ENCODE data around the gene TRIM39. TPM values are rescaled to one million over a fixed set of nuclear protein-coding genes. Genes with fewer than 3 reads are reported as not detected.

TRIM39 gene
- total and polyA plus RNA-seq, 2 of the 13 experiments (the other 11 are each of a cell fraction or from before 2014, with no cell fraction given) = 7.7 to 14.6 TPM

- peak; percentile 41; the same call in 1 of the 2 replicates for TF ChIP-seq IRF9 (CRISPR knock-in tag; IDR thresholded peaks at IDR 0.05; ENCODE audit: borderline replicate concordance)
- no peak for TF ChIP-seq CREB1 (IDR thresholded peaks at IDR 0.05)
- no peak for TF ChIP-seq CREB1 (CRISPR knock-in tag; IDR thresholded peaks at IDR 0.05)
- TF ChIP-seq ZNF605 (CRISPR knock-in tag; IDR thresholded peaks at IDR 0.05) = no peak
- TF ChIP-seq ZNF414 (CRISPR knock-in tag; IDR thresholded peaks at IDR 0.05) = peak; percentile 88; the same call in 1 of the 2 replicates
- peak; percentile 86 for TF ChIP-seq MED1 (CRISPR knock-in tag; IDR thresholded peaks at IDR 0.05)
- peak; percentile 86 for TF ChIP-seq ZEB1 (IDR thresholded peaks at IDR 0.05; ENCODE audit: insufficient replicate concordance, low read depth)
- TF ChIP-seq, protein P1, sequence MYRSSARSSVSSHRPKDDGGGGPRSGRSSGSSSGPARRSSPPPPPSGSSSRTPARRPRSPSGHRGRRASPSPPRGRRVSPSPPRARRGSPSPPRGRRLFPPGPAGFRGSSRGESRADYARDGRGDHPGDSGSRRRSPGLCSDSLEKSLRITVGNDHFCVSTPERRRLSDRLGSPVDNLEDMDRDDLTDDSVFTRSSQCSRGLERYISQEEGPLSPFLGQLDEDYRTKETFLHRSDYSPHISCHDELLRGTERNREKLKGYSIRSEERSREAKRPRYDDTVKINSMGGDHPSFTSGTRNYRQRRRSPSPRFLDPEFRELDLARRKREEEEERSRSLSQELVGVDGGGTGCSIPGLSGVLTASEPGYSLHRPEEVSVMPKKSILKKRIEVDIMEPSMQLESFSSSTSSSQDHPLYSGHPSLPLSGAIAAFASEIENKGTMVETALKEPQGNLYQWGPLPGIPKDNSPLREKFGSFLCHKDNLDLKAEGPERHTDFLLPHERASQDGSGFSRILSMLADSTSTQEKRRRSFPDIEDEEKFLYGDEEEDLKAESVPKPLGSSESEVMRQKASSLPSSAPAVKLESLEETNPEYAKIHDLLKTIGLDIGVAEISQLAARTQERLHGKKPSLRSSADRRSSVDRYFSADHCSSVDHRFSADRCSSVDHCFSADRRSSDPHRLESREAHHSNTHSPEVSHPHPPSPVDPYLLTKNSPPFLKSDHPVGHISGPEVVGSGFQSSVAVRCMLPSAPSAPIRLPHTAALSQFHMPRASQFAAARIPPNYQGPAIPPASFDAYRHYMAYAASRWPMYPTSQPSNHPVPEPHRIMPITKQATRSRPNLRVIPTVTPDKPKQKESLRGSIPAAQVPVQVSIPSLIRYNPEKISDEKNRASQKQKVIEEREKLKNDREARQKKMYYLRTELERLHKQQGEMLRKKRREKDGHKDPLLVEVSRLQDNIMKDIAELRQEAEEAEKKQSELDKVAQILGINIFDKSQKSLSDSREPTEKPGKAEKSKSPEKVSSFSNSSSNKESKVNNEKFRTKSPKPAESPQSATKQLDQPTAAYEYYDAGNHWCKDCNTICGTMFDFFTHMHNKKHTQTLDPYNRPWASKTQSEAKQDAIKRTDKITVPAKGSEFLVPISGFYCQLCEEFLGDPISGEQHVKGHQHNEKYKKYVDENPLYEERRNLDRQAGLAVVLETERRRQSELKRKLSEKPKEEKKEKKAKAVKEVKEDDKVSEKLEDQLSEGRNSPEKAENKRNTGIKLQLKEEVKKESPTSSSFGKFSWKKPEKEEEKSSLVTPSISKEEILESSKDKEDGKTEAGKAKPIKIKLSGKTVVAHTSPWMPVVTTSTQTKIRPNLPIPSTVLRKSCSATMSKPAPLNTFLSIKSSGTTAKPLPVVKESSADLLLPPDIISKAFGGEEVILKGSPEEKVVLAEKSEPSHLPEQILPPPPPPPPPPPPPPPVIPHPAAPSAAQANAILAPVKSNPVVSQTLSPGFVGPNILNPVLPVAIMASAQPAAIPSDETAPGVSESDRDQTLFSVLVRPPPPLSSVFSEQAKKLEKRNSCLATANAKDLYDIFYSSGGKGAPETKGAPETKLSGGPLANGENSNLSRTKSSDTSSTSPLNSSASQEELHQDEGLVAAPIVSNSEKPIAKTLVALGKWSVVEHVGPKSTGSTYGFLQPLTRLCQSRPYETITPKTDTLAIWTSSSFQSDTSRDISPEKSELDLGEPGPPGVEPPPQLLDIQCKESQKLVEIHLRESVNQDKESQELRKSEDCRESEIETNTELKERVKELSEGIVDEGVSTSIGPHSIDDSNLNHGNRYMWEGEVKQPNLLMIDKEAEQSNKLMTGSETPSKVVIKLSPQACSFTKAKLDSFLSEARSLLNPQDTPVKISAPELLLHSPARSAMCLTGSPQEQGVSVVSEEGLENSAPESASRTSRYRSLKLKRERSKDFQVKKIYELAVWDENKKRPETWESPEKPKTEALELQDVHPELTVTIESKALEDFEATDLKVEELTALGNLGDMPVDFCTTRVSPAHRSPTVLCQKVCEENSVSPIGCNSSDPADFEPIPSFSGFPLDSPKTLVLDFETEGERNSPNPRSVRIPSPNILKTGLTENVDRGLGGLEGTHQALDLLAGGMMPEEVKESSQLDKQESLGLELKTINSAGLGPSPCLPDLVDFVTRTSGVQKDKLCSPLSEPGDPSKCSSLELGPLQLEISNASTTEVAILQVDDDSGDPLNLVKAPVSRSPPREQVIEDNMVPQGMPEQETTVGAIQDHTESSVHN (CRISPR knock-in tag; IDR thresholded peaks at IDR 0.05) = no peak
- TF ChIP-seq ZNF770 (CRISPR knock-in tag; IDR thresholded peaks at IDR 0.05) = peak; percentile 79
- TF ChIP-seq ZFP41 (CRISPR knock-in tag; IDR thresholded peaks at IDR 0.05; ENCODE audit: borderline replicate concordance) = peak; percentile 88; the same call in 1 of the 2 replicates
- peak; percentile 96 for TF ChIP-seq MYC (CRISPR knock-in tag; IDR thresholded peaks at IDR 0.05; ENCODE audit: borderline replicate concordance)
- 0 out of 2 replicates have a peak, but pooled peaks have one; percentile 22 for TF ChIP-seq HNRNPL (IDR thresholded peaks at IDR 0.05; ENCODE audit: low read depth, low read length)
- no peak; the same call in 1 of the 2 replicates for TF ChIP-seq MAF1 (CRISPR knock-in tag; IDR thresholded peaks at IDR 0.05; ENCODE audit: borderline replicate concordance)
- TF ChIP-seq SRF (IDR thresholded peaks at IDR 0.05; ENCODE audit: low read depth, low read length) = no peak
- TF ChIP-seq SRY (CRISPR knock-in tag; IDR thresholded peaks at IDR 0.05) = peak; percentile 94
- peak; percentile 85; the same call in 1 of the 2 replicates for TF ChIP-seq ZFP82 (CRISPR knock-in tag; IDR thresholded peaks at IDR 0.05; ENCODE audit: borderline replicate concordance)
- TF ChIP-seq NFIB (CRISPR knock-in tag; IDR thresholded peaks at IDR 0.05; ENCODE audit: borderline replicate concordance) = no peak
Observed at GRCh38 chr6:30344868-30345671, 18.3 kb downstream of the TRIM39 start, which contains the start of gene RPP21 (continued).
